ENCODE results near the gene ERVV-1.
"Not testable (repeated sequence)": the region's sequence is repeated elsewhere in the genome, so short reads cannot be mapped to it uniquely, and the experiment has no call there.

Gene ERVV-1, protein sequence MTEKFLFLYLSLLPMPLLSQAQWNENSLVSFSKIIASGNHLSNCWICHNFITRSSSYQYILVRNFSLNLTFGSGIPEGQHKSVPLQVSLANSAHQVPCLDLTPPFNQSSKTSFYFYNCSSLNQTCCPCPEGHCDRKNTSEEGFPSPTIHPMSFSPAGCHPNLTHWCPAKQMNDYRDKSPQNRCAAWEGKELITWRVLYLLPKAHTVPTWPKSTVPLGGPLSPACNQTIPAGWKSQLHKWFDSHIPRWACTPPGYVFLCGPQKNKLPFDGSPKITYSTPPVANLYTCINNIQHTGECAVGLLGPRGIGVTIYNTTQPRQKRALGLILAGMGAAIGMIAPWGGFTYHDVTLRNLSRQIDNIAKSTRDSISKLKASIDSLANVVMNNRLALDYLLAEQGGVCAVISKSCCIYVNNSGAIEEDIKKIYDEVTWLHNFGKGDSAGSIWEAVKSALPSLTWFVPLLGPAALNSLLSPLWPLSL

GRCh38 chr19:53013621-53014020, at the start of gene ERVV-1:
Gene ERVV-1 (plus strand): TSS chr19:53013921. CDS start chr19:53014091, 170 bp downstream.
- no peak for FAIRE-seq

- no peak for FAIRE-seq
Observed at GRCh38 chr19:52967772-52968171, 45.9 kb upstream of the ERVV-1 start.

GRCh38 chr19:52981329-52981728, 32.4 kb upstream of the ERVV-1 start:
- FAIRE-seq = no peak

- not testable (repeated sequence) for FAIRE-seq
Observed at GRCh38 chr19:52983167-52983566, 30.6 kb upstream of the ERVV-1 start.

- no peak for FAIRE-seq
Observed at GRCh38 chr19:52987221-52987620, 26.5 kb upstream of the ERVV-1 start.

DNA sequence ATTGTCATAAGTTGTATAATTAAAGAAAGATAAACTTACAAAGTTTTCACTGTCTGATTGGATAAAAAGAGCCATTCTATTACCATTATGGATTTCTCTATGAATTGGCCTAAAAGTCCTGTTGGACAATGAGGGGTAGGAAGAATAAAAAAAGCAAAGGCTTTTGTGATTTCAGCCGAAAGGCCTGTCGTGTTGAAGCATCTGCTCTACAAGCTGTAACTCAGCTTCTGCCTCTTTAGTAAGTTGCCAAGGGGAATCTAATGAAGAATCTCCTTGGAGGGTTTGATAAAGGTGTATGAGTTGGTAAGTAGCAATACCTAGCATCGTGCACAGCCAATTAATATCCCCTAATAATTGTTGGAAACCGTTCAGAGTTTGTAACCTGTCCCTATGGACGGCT, 25.2 kb upstream of the ERVV-1 start:
- no peak for FAIRE-seq

- no peak for FAIRE-seq
Observed at GRCh38 chr19:52990759-52991418, 22.8 kb upstream of the ERVV-1 start.

DNA sequence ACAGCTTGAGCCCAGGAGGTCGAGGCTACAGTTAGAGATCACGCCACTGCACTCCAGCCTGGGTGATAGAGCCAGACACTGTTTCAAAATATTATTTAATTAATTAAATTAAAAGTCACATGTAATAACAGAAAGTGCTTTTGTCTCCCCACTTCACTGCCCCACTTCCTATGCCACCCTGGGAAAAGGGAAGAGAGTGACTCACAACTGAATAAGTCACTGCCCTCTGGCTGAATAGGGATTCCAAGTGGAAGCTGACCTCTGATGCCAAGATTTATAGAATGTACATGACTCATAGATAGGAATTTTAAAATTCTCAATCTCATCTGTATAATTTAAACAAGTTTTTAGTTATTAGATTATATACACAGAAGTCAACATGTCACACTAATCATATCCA, 22.2 kb upstream of the ERVV-1 start:
- no peak for FAIRE-seq

DNA sequence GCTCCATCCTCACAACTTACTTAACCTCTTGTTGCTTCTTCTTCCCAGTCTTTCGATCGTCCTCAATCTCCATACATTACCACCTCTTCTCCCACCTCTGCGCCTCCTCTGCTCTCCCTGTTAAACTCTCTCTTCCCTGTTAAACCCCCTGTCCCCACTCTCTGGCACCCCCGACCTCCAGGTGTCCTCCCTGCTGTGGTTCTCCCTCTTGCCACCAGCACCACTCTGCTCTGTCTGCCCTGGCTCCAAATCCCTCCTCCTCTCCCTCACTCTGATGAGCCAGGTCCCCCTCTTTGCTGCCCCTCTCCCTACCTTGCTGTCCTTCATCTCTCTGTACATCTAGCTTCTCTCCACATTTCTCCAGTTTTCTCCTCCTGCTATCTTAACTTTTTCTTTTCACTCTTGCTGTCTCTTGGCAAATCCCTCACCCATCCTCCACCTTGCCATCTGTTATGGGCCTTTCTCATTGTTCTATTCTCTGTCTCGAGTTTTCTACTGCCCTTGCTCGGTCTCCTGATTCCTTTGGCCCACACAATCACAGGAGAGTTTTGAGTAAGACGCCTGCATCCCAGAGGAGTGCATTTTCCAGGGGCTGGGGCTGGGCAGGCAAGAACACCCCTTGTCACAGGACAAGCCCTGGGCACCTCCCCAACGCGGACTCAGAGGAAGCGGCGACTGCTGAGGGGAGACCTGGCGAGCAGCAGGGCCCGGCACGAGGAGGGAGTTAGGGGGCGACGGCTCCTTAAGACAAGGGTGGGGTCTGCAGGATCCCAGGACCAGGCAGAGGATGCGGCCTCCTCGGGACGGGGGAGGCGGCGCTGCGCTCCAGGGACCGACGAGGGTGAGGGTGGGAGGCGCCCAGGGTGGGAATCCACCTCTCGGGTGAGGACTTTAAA, 21.4 kb upstream of the ERVV-1 start:
- FAIRE-seq = no peak

GRCh38 chr19:52993342-52994178, 20.2 kb upstream of the ERVV-1 start:
- no peak for FAIRE-seq

- no peak for FAIRE-seq
Observed at GRCh38 chr19:52995711-52996110, 18.0 kb upstream of the ERVV-1 start.

- FAIRE-seq = no peak
Observed at GRCh38 chr19:52997975-52998374, 15.7 kb upstream of the ERVV-1 start.

- FAIRE-seq = no peak
Observed at GRCh38 chr19:53002479-53002878, 11.2 kb upstream of the ERVV-1 start.

DNA sequence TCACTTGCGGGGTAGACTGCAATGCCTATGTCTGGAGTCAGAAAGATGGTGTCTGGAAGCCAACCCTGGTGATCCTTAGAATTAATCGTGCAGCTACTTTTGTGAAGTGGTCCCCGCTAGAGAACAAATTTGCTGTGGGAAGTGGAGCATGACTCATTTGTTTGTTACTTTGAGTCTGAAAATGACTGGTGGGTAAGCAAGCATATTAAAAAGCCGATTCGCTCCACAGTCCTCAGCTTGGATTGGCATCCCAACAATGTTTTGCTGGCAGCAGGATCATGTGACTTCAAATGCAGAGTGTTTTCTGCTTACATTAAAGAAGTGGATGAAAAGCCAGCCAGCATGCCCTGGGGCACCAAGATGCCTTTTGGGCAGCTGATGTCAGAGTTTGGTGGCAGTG, 9.5 kb upstream of the ERVV-1 start:
- no peak for FAIRE-seq

DNA sequence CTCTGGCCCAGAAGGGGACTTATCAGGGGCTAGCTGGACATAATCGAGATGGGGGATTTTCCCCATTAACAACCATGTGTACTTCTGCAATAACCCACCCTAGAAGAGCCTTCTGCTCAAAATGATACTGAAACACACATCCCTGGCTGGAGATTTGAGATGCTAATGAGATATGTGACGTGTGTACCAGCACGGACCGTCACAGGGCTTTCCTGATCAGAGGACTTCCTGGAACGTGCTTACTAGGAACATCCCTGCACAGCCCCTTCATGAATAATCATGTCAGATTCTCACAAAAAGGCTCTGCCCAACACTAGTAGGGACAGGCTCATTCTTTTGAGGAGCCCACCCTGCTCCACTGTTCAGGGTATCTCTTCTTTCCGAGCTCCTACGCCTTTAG, 6.5 kb upstream of the ERVV-1 start:
- FAIRE-seq = no peak

DNA sequence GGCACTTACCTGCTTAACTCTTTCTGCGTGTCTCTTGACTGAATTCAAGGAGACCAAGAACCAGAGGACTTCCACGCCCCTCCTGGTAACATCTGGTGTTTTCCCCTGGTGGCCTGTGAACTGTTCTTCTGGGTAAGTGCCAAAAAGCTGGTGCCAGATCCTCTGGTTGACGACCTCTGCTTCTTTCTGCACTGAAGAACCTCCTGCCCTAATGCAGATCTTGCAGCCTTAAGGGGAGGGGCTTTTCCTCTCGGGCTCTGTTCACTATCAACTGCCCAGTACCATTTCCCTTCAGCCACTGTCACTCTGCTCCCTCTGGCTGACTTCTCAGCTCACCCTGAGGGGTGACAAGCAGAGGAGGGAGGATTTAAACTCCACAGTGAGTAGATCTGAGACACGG, 6.1 kb upstream of the ERVV-1 start:
- no peak for FAIRE-seq

GRCh38 chr19:53008061-53008778, 5.5 kb upstream of the ERVV-1 start:
- FAIRE-seq = no peak

- FAIRE-seq = no peak
Observed at GRCh38 chr19:53010494-53010893, 3.2 kb upstream of the ERVV-1 start.

DNA sequence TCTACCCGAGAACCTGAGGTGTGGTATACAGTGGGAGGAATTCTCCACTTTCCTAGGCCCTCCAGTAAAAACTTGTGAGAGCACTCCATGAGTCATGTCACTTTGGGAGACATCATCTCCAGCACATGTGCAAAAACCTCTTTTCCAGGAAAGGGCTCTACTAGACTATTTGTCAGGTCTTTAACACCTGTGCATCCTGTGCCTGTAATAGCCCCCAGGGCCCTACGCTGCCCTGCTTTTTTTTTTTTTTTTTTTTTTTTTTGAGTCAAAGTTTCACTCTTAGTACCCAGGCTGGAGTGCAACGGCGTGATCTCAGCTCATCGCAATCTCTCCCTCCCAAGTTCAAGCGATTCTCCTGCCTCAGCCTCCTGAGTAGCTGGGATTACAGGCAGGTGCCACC, 1.7 kb upstream of the ERVV-1 start:
- FAIRE-seq = no peak

DNA sequence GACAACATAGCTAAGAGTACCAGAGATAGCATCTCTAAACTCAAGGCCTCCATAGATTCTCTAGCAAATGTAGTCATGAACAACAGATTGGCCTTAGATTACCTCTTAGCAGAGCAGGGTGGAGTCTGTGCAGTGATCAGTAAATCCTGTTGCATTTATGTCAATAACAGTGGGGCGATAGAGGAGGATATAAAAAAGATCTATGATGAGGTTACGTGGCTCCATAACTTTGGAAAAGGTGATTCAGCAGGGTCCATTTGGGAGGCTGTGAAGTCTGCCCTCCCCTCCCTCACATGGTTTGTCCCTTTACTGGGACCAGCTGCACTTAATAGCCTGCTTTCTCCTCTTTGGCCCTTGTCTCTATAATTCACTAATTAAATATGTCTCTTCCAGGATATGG, 1.4 kb downstream of the ERVV-1 start:
- no peak for FAIRE-seq

- no peak for FAIRE-seq
Observed at GRCh38 chr19:53015730-53016129, 2.0 kb downstream of the ERVV-1 start.

- no peak for FAIRE-seq
Observed at GRCh38 chr19:53019684-53020083, 6.0 kb downstream of the ERVV-1 start.
